ENCODE measurements around the gene ITGAV. TPM values are rescaled to one million over a fixed set of nuclear protein-coding genes. Genes with fewer than 3 reads are reported as not detected.

ITGAV gene
- total RNA-seq, 2 experiments from 2014 or later, result 2.9 to 3.7 TPM

GRCh38 chr2:186576614-186577013, 13.2 kb upstream of the ITGAV start:
- Mint-ChIP-seq H3K27me3 (peaks cover 4% of the 10 kb centered on the region), H3K27ac (no peak overlapping the region), H3K4me3 (no peak overlapping the region), H3K4me1 (ENCODE audit: low read depth) (no peaks in the 10 kb centered on the region), H3K9me3 (no peaks in the 10 kb centered on the region), H3K36me3 (ENCODE audit: low read depth) (no peaks in the 10 kb centered on the region)
- no peak for DNase-seq
- no peaks in the 10 kb centered on the region for H3K36me3 ChIP-seq (ENCODE audit: insufficient read depth, low read length)
- no peak for ATAC-seq (ENCODE audit: poor library complexity)
- H3K4me3 ChIP-seq (ENCODE audit: low read length), result no peak overlapping the region
- ChIA-PET CTCF (no interaction called here), POLR2A (no interaction called here)
- no peaks in the 10 kb centered on the region for H3K9me3 ChIP-seq (ENCODE audit: control insufficient read depth in 1 of 2, insufficient read depth in 1 of 2, low read length in 2 of 2)
- no peaks in the 10 kb centered on the region for H3K27me3 ChIP-seq (ENCODE audit: control insufficient read depth in 1 of 2, insufficient read depth in 2 of 2, low read length in 2 of 2)
- no peak for TF ChIP-seq CTCF (IDR thresholded peaks at IDR 0.05)
- intact Hi-C loops (cut with DNase I, micrococcal nuclease), result no loop called here
- no peak overlapping the region for H3K27ac ChIP-seq (ENCODE audit: low read depth in 1 of 2, low read length in 2 of 2)
- H3K4me1 ChIP-seq (ENCODE audit: insufficient read depth, low read length), result no peaks in the 10 kb centered on the region

GRCh38 chr2:186582698-186583097, 7.2 kb upstream of the ITGAV start:
- DNase-seq, result no peak
- no peaks in the 10 kb centered on the region for H3K9me3 Mint-ChIP-seq
- no peak overlapping the region for H3K4me3 ChIP-seq (ENCODE audit: low read length)
- ATAC-seq (ENCODE audit: poor library complexity), result no peak
- H3K4me1 ChIP-seq (ENCODE audit: insufficient read depth, low read length), result no peaks in the 10 kb centered on the region
- H3K4me3 Mint-ChIP-seq, result no peak overlapping the region
- H3K9me3 ChIP-seq (ENCODE audit: control insufficient read depth in 1 of 2, insufficient read depth in 1 of 2, low read length in 2 of 2), result no peaks in the 10 kb centered on the region
- ChIA-PET POLR2A (no interaction called here), CTCF (interaction anchor here (1.6 kb wide), 1 partner anchor 12 kb away, joined by 5 read pairs; no protein-coding TSS in a partner anchor)
- H3K27ac ChIP-seq (ENCODE audit: low read depth in 1 of 2, low read length in 2 of 2), result no peak overlapping the region
- no peaks in the 10 kb centered on the region for H3K4me1 Mint-ChIP-seq (ENCODE audit: low read depth)
- H3K27me3 ChIP-seq (ENCODE audit: control insufficient read depth in 1 of 2, insufficient read depth in 2 of 2, low read length in 2 of 2), result no peaks in the 10 kb centered on the region
- H3K27ac Mint-ChIP-seq, result no peak overlapping the region
- no peaks in the 10 kb centered on the region for H3K27me3 Mint-ChIP-seq
- intact Hi-C loops (cut with DNase I, micrococcal nuclease), result no loop called here
- H3K36me3 Mint-ChIP-seq (ENCODE audit: low read depth), result no peaks in the 10 kb centered on the region
- no peak for TF ChIP-seq CTCF (IDR thresholded peaks at IDR 0.05)
- no peaks in the 10 kb centered on the region for H3K36me3 ChIP-seq (ENCODE audit: insufficient read depth, low read length)

GRCh38 chr2:186584053-186584452, 5.8 kb upstream of the ITGAV start:
- ChIA-PET CTCF (interaction anchor here (1.6 kb wide), 1 partner anchor 11 kb away, joined by 5 read pairs; no protein-coding TSS in a partner anchor), POLR2A (no interaction called here)
- Mint-ChIP-seq H3K36me3 (ENCODE audit: low read depth) (no peaks in the 10 kb centered on the region), H3K4me1 (ENCODE audit: low read depth) (peaks cover 3% of the 10 kb centered on the region), H3K27me3 (no peaks in the 10 kb centered on the region), H3K9me3 (no peaks in the 10 kb centered on the region), H3K4me3 (no peak overlapping the region), H3K27ac (no peak overlapping the region)
- DNase-seq (no peak), ATAC-seq (ENCODE audit: poor library complexity) (no peak)
- TF ChIP-seq CTCF (IDR thresholded peaks at IDR 0.05), result no peak
- peaks cover 7% of the 10 kb centered on the region for H3K4me1 ChIP-seq (ENCODE audit: insufficient read depth, low read length)
- no peak overlapping the region for H3K27ac ChIP-seq (ENCODE audit: low read depth in 1 of 2, low read length in 2 of 2)
- no peaks in the 10 kb centered on the region for H3K36me3 ChIP-seq (ENCODE audit: insufficient read depth, low read length)
- intact Hi-C loops (cut with DNase I, micrococcal nuclease), result no loop called here
- H3K27me3 ChIP-seq (ENCODE audit: control insufficient read depth in 1 of 2, insufficient read depth in 2 of 2, low read length in 2 of 2), result no peaks in the 10 kb centered on the region
- no peaks in the 10 kb centered on the region for H3K9me3 ChIP-seq (ENCODE audit: control insufficient read depth in 1 of 2, insufficient read depth in 1 of 2, low read length in 2 of 2)
- H3K4me3 ChIP-seq (ENCODE audit: low read length), result no peak overlapping the region

All from CD4-positive, alpha-beta T cell (primary cell).